A673 (cell line): Measurements from ENCODE around the gene TRRAP.

ENCODE experiments used
- EZH2 ChIP-seq: fragments of 200-600 bp; sonication (generic); IDR thresholded peaks from 2 replicates; pipeline ENCODE4 v1.6.1; 2017; ENCODE audit warnings: borderline replicate concordance, low read depth, mild to moderate bottlenecking, mixed read lengths, antibody characterized with exemption, low read length; ENCODE audit not compliant: poor library complexity, severe bottlenecking
- TF ChIP-seq, protein P1 (sequence below): fragments of 300-800, 200-600 bp; sonication (generic); conservative IDR thresholded peaks from 2 replicates; pipeline ENCODE4 v1.5.1; 2017; ENCODE audit warnings: low read depth, mild to moderate bottlenecking, antibody characterized with exemption, low read length, moderate library complexity, mixed read lengths

DNA sequence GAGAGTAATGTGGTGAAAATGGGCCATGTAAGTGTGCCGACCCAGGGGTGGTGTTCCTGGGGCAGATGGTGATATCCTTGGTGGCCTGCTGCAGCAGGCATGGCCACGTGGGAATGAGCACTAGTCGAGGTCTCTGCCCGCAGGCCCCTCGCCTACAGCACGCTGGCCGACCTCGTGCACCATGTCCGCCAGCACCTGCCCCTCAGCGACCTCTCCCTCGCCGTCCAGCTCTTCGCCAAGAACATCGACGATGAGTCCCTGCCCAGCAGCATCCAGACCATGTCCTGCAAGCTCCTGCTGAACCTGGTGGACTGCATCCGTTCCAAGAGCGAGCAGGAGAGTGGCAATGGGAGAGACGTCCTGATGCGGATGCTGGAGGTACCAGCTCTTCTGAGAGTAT, 30.3 kb downstream of the TRRAP start:
- TF ChIP-seq, protein P1, sequence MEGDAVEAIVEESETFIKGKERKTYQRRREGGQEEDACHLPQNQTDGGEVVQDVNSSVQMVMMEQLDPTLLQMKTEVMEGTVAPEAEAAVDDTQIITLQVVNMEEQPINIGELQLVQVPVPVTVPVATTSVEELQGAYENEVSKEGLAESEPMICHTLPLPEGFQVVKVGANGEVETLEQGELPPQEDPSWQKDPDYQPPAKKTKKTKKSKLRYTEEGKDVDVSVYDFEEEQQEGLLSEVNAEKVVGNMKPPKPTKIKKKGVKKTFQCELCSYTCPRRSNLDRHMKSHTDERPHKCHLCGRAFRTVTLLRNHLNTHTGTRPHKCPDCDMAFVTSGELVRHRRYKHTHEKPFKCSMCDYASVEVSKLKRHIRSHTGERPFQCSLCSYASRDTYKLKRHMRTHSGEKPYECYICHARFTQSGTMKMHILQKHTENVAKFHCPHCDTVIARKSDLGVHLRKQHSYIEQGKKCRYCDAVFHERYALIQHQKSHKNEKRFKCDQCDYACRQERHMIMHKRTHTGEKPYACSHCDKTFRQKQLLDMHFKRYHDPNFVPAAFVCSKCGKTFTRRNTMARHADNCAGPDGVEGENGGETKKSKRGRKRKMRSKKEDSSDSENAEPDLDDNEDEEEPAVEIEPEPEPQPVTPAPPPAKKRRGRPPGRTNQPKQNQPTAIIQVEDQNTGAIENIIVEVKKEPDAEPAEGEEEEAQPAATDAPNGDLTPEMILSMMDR: no peak
- no peak for TF ChIP-seq EZH2
